Upper lobe of left lung (tissue), 4 donors: ENCODE measurements around the gene PPL.

Experiments used
- CTCF ChIP-seq, 6 experiments: fragments of 450-650 bp in 4 of 6; fragments of 200-600 bp in 2 of 6; sonication (generic) in 2 of 6; IDR thresholded peaks; one replicate each; pipeline ENCODE4 v1.5.1; 2016 to 2019; ENCODE audit warnings: antibody characterized with exemption in 6 of 6
- POLR2A ChIP-seq, 4 donors: fragments of 450-650 bp; IDR thresholded peaks; one replicate each; pipeline ENCODE4 v1.5.1; 2016 to 2017; ENCODE audit warnings: antibody characterized with exemption in 4 of 4, mild to moderate bottlenecking in 2 of 4
- POLR2AphosphoS5 ChIP-seq, 2 donors: sonication (generic); formaldehyde crosslinking; IDR thresholded peaks; one replicate each; pipeline ENCODE4 v1.5.1; 2017; ENCODE audit warnings: antibody characterized with exemption in 2 of 2

DNA sequence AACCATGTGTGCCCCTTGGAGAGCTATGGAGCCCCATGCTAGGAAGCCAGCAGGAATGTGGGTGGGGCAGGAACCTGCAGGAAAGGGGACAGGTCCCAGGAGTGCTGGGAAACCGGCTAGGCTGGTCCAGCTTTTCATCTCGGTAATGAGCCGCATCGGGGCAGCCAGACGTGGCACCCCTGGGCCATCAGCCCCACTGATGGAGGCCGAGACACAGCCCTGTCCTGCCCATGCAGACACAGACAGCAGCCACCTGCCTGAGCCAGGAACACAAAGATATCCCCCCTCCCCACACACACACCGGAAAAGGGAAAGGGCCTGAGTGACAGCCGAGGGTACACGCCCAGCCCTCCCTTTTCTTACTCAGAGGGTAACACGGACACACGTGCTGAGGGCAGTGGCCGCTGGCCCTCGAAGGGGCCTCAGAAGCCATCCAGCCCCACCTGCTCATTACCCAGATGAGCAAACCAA is 18.1 kb downstream of the PPL start:
- no peak for TF ChIP-seq CTCF (IDR thresholded peaks at IDR 0.05)
- TF ChIP-seq POLR2A (IDR thresholded peaks at IDR 0.05): no peak
- TF ChIP-seq POLR2AphosphoS5 (IDR thresholded peaks at IDR 0.05): peak in 1 of 2 donors; percentile 6
